HG03108 (cell line): ENCODE data around the gene MAU2.

Source experiments
- ATAC-seq: cut with Tn5 transposase; IDR thresholded peaks from one replicate; pipeline ENCODE4 v1.9.1; 2021; ENCODE audit warnings: moderate library complexity; ENCODE audit not compliant: unreplicated experiment

Gene MAU2

GRCh38 chr19:19320361-19321140 is at the start of gene MAU2, which contains the start of gene SUGP1:
Gene MAU2 (plus strand): TSS chr19:19320829. CDS start chr19:19320860, 31 bp downstream.
Gene SUGP1 (minus strand): TSS chr19:19320509. CDS start chr19:19320496, 13 bp downstream.
- peak; percentile 88 for ATAC-seq

- no peak for ATAC-seq
These were observed 48.6 kb upstream of the MAU2 start for GRCh38 chr19:19271828-19272599.

GRCh38 chr19:19274146-19274545 is 46.5 kb upstream of the MAU2 start:
- ATAC-seq, result no peak

- no peak for ATAC-seq
These were observed 45.7 kb upstream of the MAU2 start for GRCh38 chr19:19274716-19275565.

GRCh38 chr19:19276386-19276785 is 44.2 kb upstream of the MAU2 start:
- ATAC-seq, result no peak

- ATAC-seq, result no peak
These were observed 43.8 kb upstream of the MAU2 start for GRCh38 chr19:19276851-19277250.

- no peak for ATAC-seq
These were observed 42.3 kb upstream of the MAU2 start for GRCh38 chr19:19278315-19278714.

- ATAC-seq, result no peak
These were observed 41.5 kb upstream of the MAU2 start for GRCh38 chr19:19279062-19279612.

GRCh38 chr19:19279853-19280252 is 40.8 kb upstream of the MAU2 start:
- ATAC-seq, result no peak

GRCh38 chr19:19280561-19280960 is 40.1 kb upstream of the MAU2 start:
- no peak for ATAC-seq

- ATAC-seq, result no peak
These were observed 34.9 kb upstream of the MAU2 start for GRCh38 chr19:19285686-19286085.

- no peak for ATAC-seq
These were observed 28.0 kb upstream of the MAU2 start for GRCh38 chr19:19292607-19293006.

- no peak for ATAC-seq
These were observed 25.7 kb upstream of the MAU2 start for GRCh38 chr19:19294914-19295313.

- no peak for ATAC-seq
These were observed 23.5 kb upstream of the MAU2 start for GRCh38 chr19:19296953-19297689.

- ATAC-seq, result no peak
These were observed 22.9 kb upstream of the MAU2 start for GRCh38 chr19:19297759-19298158.

- ATAC-seq, result no peak
These were observed 20.0 kb upstream of the MAU2 start for GRCh38 chr19:19300613-19301012.

- no peak for ATAC-seq
These were observed 17.2 kb upstream of the MAU2 start for GRCh38 chr19:19303411-19303810.

- ATAC-seq, result no peak
These were observed 16.3 kb upstream of the MAU2 start for GRCh38 chr19:19304186-19304965.

- no peak for ATAC-seq
These were observed 15.6 kb upstream of the MAU2 start for GRCh38 chr19:19305066-19305465.
